ENCODE measurements around the gene SEMA6A.

Gene SEMA6A

DNA sequence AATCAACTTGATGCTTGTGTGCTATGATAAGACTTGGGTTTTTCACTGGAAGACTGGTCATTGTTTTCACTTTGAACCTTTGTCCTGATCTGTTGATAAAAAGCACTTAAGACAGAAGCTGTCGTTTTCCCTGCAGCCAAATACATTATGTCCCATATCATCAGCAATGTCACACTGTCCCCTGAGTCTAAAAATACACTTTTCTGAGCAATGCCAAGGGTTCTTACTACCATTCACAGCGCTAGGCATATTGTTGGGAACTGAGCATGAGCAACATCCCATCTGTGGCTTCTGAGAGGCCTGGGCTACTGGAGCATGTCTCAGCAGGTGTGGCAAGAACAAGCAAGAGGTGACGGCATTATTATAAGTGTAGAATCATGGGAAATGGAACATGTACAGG lies 81.8 kb downstream of the SEMA6A start:
- no peak for DNase-seq (ENCODE audit: low spot score)

DNA sequence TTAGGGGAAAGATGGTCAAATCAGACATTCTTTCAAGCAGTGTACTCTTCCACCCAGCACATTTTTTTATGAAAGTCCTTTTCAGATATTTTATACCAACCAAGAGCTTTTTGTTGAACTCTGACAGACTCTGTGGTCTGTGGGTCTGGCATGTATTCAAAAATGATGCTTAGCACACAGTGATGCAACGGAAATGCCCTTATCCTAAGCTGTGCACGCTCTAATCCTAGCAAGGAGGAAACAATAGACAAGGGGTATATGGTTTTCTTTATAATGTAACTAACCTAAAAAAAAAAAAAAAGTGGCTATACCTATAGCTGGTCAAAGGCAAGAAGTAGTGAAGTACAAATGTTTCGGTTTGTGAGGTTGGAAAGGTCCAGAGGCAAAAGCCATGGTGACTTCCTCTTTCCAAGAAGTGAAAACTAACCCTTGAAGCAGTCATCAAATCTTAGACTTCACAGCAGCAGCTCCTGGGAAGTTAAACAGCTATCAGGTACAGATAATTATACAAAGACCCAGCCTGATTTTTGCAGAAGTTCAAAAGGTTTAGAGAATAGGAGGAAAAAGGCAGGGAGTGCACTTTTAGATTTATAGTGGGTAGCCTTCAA lies 82.5 kb downstream of the SEMA6A start:
- peak; percentile 42 for DNase-seq (ENCODE audit: low spot score)

DNA sequence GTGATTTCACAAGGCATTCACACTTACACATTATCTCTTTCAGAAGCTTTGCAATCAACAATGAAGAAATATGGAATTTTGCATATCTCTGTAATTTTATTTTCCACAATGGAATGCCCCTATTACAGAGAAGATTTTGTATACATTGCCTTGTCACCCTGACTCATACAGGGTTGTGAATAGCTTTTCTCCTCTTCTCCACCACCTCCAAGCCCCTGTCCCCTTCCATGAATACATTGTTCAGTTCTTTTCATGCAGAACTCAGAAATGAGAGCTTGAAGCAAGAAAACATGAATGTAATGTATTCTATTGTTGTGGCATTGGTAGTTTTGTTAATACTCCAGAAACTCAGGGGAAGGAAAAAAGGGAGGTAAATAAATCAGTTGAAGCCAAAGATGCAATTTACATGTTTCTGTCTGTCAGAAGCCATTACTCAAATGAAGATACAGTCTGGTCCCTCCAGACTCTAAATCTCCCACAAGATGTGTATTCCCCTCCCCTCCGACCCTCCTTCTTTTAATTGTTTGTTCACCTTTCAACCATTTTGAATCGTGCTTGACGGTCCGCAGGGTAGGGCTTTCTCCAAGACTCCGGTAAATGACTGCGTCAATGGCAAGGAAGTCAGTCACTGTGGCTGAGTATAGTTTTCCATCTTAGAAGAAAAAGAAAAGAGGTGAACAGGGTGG lies 86.1 kb downstream of the SEMA6A start:
- no peak for DNase-seq (ENCODE audit: low spot score)

DNA sequence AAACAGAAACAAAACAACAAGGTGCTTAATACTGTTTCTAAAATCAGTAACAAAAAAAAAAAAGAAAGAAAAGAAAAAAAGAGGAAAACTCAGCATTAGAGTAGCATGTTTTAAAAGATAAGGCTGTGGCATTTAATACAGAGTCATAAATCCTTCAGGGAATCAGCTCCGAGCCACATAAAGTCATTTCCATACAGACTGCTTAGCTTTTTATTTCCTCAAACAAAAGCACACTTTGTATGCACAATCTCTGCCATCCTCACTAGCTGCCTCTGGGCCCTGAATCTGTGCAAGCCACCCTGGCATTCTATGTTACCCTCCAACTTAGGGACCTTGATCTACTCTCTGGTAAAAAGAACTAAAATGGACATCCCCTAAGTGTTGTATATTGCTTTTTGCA lies 87.6 kb downstream of the SEMA6A start:
- no peak for DNase-seq (ENCODE audit: low spot score)

DNA sequence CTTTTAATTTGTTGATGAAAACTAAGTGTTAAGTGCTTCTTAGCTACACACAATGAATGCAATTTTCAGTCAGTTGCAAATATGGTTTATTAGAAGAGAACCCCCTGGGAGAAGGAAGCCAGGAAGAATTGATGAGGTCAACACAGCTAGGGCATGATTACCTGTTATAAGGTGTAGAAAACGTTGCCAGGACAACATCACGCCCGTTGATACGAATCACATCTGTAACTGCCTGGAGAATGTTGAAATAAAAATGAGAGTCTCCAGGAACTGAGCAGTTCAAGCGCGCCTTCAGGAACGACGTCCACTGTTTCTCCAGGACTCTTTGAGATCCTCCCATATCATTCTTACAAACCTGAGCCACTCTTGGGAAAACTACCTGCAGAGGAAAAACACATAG lies 88.0 kb downstream of the SEMA6A start:
- no peak for DNase-seq (ENCODE audit: low spot score)

DNA sequence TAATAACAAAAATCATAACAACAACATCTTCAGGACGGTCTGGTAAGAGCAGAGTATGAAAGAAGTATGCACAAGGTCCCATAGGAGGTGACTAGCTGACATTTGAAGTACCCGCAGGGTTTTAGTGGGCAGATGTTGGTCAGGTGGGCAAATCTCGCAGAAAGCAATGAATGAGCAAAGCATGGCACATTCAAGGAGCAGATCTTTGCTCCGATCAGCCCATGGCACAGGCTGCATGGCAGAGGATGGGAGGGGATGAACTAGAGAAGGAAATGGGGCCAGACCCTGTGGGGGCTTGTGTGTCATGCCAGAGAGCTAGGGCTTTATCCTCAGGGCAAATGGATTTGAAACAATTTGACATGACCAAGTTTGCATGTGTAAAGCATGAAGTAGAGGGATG lies 90.0 kb downstream of the SEMA6A start:
- DNase-seq (ENCODE audit: low spot score), result no peak

DNA sequence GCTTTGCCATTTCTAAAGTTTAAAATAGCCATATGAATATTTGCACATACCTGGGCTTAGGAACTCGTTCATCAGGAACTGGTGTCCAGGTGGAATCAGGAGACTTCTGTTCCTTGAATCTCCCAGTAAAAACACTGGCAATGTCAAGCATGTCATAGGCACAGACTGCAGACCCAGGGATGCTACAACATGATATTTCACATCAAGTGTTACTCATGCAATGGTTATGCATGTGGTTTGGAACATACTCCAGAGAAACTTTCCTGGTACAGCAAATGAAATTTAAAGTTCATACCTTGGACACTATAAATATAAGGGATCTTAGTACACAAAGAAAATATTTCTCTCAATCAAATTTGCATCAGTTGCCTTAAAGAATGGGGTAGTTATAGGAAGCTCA lies 92.2 kb downstream of the SEMA6A start:
- no peak for DNase-seq (ENCODE audit: low spot score)

DNA sequence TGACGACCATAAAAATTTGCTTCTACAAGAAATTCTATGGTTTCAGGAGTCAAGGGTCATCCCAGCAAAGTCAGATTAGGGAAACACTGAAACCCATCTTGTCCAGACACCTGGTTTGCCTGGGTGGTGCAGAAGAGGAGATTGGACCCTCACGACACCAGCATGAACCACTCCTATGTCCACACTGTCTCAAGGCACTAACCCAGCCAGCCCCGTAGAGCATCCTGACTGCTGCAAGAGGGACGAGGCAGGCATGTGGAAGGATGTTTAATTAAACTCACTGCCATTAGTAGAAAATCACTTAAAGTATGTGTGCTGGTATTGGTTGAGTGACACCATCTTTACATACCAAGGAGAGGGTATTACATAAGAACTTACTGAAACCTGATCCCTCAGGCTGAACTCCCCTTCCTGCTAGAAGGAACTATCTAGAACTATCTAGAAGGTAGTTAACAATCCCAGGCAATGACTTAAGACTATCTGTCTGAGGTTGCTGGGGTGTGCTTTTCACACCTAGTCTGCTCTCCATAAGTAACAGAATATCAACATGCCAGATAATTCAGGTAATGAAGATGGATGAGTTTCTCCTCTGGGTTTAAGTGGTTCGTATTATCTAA lies 93.6 kb downstream of the SEMA6A start:
- no peak for DNase-seq (ENCODE audit: low spot score)

DNA sequence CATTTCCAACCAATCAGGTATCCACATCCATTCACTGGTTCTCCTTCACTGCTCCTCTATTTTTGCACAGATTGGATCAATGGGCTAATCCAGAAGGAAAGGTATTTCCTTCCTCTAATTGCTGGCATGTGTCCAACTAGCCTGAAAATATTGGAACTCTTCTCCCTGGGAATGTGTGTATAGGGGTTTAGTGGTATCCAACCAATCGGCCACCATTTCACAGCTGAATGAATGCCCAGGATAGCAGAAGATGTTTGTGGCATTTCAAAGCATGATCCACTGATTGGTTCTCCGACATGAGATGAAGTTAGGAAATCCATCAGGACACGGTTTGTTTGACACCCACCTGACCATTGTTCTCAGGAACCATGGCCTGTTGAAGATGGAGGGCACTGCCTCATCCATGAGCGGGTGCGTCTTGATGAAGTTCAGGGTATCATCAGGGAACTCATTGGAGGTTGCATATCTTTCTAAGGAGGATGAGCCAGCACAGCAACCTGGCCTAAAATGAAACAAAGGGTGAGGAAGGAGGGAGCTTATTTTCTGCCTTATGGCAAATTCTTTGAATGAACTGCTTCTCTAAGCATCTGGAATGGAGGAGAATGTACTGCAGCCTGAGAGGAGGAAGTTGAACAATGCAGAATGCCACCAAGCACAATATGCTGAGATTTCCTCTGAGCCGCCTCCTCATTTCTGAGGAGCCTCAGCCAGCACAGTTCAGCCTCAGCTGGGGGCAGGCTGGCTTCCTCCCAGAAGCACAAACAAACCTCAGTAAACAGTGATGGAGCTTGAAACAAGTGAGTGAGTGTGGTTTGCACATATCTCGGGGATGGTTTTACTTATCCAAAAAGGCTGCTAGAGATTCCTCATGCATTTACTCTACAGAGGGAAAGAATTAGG lies 94.6 kb downstream of the SEMA6A start:
- DNase-seq (ENCODE audit: low spot score), result no peak

DNA sequence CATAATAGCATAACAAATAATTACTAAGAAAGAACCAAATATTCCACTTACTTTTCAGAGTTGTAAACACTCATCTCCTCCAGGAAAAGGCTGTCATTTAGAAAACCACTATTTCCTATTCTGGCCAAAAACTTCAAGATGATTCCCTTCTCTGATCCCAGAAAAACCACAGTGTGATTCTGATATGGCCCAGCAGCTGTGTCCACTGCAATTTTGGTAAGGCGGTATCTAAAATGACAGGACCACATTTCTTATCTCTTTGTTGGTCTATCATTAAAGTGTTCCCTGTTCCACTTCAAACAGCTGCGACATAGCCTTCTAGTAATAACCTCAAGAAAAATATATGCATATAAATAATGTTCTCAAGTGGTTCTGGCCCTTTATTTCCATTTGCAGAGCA lies 96.1 kb downstream of the SEMA6A start:
- no peak for DNase-seq (ENCODE audit: low spot score)

DNA sequence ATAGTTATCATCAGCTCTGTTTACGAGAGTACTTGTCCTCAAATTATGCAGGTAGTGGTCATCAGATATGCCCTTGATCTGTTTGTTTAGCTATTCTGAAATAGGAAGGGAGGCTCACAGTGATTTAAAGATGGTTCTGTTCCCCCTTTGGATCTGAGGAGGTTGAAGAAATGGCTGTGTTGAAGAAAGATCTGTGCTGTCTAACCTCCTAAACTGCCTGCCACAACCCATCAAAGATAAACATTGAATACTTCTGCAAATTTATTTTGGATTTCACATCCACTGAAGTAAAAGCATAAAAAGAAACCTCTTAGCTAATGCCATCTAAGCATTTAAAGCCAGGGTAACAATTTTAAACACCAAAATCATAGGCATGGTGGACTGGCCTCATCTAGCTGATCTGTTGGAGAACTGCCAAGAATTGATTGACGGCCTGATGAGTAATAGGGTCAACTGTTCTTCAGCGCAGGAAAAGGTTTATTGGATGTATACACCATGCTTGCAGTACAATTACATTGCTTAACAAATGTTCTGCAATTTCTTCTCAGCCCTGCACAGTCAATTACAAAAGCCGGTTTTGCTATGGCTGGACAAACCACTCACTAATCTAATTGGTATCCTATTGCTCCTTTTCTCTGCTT lies 97.6 kb downstream of the SEMA6A start:
- DNase-seq (ENCODE audit: low spot score), result no peak

DNA sequence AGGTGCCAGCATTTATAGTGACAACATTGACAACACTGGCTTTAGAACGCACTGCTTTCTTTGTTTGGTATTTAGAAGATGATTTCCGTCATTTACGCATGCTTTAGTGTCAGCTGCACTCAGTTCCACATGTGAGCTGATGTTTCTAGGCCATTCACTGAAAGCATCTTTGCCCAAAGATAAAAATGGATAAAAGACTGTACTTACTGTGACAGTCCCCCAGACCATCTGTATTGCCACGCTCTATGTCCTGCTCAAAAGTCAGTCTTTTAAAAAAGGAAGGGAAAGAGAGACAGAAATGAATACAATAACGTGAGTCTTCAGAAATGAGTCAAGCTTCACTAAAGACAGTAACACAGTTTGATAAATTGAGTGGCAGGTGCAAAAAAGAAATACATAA lies 99.3 kb downstream of the SEMA6A start:
- DNase-seq (ENCODE audit: low spot score), result no peak

DNA sequence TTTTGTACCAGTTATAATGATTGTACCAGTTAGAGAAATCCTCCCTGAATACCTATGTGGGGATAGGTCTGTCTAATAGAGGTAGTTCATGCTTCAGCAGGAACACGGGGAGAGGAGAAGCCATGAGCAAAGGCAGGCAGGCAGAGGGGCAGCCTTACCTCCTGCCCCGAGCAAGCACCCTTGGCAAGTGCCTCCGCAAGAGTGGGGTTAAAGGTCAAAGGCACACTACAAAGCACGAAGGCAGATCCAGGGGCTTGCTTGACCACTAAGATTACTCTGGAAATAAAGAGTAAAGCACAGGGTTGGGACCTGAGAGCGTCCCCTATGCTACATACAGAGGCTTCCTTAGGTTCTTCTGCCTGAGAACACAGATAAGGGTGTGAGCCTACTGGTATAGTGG lies 100.9 kb downstream of the SEMA6A start:
- DNase-seq (ENCODE audit: low spot score), result no peak

DNA sequence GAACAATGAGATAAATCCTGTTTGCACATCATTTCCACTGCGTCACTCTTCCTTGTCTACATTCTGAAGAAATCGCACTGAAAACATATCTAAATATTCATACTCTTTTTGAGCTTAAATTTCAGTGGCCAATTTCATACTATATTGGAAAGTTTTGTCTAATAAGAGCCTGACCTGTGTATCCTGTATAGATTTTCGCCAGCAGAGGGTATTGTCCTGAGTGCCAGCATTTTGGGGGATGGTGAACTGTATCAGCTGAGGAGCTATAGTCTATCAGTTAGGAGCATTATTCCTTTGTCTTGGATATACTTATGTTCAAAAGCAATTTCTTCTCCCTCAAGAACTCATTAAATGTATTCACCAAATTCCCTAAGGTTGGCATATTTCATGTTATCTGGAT lies 102.3 kb downstream of the SEMA6A start:
- DNase-seq (ENCODE audit: low spot score), result no peak

DNA sequence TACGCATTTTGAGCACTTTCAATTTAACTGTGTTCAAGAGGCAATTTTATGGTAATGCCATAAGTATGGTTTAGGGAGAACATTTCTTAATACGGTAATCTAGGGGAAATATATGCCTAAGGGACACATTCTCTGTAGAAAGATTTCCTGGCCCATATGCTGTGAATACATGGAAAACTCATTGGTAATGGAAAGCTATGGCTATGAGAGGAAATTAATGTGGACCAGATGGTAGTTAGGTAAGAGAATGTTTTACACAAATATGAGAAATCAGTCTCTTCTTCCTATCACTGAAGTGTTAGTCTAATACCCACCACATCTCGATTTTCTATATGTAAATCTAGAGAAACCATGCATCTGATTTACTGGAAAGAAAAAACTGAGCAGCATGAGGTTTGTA lies 105.0 kb downstream of the SEMA6A start:
- DNase-seq (ENCODE audit: low spot score), result no peak

DNA sequence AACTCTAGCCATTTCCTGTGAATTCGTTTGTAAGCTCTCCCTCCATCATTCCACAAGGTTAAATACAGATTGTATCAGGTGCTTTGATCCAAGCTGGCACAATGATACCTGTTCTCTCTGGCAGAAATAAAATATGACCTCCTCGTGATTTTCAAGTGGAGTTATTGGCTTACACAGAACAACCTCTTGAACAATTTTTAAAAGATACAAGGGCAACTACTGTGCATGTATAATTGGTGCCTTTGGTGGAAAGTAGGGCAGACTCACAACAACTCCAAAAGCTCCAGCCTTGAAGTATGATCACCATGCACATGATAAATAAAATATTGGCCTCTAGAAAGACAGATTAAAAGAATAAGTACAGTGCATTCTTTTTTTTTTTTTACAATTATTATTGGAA lies 106.0 kb downstream of the SEMA6A start:
- DNase-seq (ENCODE audit: low spot score), result no peak

DNA sequence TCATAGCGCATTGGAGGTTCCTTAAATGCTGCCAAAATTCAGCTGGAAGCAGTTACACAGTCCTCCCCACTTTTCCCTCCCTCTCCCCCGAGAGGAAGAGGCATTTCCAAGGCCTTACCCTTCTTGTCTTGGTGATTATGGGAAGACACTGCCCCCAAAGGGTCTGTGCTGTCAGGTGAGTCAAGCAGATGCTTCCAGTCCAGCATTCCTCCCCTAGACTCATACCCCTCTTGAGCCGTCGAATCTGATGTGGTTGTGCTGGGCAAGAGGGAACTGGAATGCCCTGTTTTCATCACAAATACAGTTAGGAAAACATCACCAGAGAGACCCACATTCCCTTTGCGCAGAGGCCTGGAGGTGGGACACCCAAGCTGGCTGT lies 107.2 kb downstream of the SEMA6A start:
- no peak for DNase-seq (ENCODE audit: low spot score)

DNA sequence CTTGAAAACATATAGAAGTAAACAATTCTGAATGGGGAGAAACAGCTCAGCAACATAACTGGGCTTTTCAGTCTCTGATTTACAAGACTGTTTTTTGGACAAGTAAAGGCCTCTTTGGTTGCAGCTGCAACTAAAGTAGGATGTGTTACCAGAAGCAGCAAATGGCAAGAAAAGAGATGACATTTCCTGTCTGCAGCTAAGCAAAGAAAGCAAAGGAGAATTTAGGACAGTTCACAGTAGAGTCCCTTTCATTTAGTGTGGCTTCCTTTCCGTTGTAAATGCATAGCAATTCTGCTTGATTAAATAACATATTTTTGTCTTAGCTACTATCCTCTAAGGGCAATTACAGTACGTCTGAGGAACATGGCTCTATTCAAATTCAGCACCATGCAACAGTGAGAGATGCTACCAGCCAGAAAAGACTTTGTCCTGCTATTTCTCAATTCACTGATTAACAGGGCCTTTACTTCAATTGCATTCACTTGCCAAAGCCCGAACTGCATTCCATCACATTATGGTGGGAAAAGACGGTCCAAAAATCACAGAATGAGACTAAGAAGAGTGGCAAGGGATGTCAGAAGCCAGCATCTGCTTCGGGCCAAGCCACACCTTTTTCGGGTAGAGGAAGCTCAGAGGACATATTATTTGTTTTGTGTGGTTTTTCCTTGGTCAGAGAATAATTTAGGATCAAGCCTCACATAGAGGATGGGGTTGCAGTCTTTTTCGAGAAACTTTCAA lies 107.7 kb downstream of the SEMA6A start:
- no peak for DNase-seq (ENCODE audit: low spot score)

DNA sequence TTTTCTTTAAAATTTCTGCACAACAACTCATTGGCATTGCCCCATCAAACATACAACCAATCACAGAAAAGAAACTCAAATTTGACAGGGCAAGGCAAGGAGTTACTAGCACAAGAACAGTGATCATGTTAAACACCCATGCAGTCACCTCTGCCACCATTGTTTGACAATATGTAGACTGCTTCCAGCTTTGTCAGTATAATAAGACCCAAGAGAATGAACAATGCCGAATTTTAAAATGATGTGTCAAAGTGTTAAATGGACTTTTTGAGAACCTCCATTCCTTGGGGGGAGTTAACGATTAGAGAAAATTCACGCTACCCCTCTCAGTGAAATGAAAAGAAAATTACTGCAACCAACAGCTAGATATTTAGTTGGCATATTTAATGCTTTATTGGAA lies 109.2 kb downstream of the SEMA6A start:
- DNase-seq (ENCODE audit: low spot score), result no peak

DNA sequence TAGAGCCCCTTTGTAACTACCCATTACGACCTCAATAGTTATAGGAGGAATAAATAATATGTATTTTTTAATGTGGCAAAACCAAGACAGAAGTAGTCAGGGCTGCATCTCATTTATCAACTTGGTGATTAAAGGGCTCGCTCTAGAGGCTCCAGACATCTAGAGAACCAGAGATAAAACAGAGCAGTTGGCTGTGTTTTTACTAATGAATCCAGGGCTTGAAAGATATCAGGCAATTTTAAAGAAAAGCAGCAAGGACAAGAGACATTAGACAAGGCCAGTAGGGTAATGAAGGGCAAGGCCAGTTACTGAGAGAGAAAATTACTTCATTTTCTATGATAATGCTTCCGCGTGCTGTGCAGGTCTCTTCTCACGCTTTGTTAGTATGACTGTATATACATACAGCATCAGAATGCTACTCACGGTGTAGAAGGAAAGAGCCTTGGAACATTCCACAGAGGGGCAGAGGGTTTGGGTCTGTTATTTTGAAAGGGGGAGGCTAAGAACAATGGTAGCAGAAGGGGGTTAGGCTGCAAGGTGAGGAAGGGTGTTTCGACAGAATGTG lies 110.4 kb downstream of the SEMA6A start:
- no peak for DNase-seq (ENCODE audit: low spot score)

DNA sequence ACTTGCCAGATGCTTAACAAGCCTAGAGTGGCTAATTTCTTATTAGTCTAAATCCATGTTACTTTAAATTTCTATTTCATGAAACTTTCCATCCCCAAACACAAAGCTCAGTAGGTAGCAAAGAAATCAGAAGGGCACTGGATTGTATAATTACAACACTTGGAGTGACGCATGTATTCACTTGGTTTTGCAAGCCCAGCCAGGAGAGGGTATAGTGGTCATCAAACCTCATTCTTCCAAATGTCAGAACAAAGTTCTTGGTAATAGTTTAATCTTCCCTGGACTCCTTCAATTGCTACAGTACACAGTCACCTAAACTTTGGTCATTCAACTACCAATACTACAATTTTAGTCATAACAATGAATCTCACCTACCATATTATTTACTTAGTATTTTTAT lies 112.1 kb downstream of the SEMA6A start:
- no peak for DNase-seq (ENCODE audit: low spot score)

Measured in hepatic stellate cell (primary cell).